HG03520 (cell line): Measurements from ENCODE around the gene ACKR3.

Experiments
- ATAC-seq: cut with Tn5 transposase; IDR thresholded peaks from one replicate; pipeline ENCODE4 v1.9.1; 2021; ENCODE audit warnings: mild to moderate bottlenecking, moderate library complexity; ENCODE audit not compliant: unreplicated experiment

The ACKR3 gene

DNA sequence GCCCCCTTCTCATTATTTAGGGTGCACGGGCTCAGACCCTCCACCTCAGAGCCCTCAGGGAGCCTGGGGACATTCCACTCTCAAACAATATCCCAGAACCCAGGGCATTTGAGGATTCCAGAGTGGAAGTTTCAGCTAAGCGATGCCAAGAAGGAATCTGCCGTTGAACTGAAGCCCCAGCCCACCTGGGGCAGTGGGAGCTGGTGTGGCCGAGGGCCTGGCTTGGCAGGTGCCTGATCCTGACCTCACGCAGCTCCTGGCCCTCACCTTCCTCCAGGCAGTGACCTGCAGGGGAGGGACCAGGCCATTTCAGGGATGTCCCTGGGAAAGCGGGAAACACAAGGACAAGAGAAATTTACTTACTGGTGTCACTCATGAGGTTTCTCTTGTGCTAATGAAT, 58.2 kb downstream of the ACKR3 start:
- ATAC-seq = no peak

DNA sequence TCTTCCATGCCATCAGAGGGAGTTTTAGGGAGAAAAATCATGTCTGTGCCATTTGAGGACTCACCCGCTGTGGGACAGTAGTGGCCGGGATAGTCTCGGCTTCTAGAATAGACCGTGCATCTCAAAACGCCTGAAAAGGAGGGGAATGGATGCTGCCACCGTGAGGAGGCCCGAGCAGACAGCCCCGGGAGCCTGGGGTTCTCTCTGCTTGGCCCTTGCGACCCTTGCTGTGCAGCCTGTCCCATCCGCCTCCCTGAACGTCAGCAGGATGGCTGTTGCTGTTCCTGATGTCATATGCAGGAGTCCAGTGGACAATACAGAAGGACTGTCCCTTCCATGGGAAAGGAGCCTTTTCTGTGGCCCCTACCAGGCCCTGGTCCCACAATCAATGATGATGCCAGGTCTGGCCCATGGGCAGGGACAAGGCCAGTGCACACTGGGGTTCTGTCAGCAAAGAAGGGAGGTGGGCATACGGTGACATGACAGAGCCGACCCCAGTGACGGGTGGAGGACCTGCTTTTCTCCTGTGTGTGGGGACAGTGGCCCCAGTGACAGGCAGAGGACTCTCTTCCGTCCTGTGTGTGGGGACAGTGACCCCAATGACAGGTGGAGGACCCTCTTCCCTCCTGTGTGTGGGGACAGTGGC, 58.8 kb downstream of the ACKR3 start:
- ATAC-seq = no peak

DNA sequence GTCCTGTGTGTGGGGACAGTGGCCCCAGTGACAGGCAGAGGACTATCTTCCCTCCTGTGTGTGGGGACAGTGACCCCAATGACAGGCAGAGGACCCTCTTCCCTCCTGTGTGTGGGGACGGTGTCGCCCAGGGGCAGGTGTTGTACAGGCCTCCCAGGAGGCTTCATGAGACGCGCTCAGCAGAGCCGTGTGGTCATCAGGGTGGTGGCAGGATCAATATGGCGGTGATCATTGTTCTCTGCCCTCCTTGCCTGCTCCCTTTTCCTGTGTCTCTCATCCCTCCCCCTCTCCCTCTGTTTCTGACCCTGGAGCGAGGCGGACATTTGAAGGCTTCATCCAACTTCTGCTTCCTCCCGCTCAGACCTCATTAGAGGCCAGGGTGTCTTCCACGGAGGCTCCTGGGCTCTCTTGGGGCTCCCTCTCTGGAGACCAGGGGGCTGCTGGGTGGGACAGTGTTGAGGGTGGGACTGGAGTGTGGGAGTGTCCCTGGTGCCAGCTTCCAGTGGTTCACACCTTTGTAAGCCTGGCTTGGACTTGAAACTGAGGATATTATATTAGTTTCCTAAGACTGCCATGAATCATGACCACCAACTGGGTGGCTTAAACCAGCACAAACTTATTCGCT, 59.5 kb downstream of the ACKR3 start:
- ATAC-seq = no peak

DNA sequence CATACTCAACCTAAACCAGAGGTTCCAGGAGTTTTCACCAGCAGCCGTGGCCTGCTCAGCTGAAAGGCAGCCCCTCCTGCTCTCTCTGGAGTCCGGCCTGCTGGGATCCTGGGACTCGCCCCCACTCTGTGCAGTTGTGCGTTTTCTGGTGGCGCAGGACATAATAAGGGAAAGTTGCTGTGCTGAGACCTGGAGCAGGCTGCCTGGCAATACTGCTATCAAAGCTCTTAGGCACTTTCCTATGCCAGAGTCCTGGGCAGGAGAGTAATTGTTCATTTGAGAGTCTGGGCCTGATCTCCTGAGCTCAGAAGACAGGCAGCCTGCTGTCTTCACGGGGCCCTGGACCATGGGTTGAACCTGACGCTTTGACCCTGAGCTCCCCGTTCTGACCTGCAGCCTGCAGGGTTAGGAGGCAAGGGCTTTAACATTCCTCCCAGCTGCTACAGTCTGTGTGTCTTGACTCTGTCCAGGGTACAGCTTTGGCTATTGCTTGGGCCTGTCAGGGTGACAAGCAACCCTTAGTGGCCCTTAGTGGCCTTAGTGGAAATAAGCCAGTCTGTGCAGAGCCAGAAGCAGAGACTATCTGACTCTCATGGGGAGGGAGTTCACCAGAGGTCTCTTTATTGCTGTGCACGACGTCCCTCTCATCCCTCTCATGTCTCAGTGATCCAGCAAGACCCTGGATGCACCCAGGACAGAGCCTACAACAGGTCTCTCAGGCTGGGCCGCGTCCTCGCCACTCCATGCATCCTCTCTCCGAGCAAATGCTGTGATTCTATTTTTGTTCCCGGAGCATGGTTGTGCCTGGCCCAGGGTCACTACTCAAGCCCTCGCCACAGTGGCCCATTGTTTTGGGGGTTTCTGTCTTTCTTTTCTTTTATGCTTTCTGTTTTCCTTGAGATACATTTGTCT, 60.6 kb downstream of the ACKR3 start:
- no peak for ATAC-seq

DNA sequence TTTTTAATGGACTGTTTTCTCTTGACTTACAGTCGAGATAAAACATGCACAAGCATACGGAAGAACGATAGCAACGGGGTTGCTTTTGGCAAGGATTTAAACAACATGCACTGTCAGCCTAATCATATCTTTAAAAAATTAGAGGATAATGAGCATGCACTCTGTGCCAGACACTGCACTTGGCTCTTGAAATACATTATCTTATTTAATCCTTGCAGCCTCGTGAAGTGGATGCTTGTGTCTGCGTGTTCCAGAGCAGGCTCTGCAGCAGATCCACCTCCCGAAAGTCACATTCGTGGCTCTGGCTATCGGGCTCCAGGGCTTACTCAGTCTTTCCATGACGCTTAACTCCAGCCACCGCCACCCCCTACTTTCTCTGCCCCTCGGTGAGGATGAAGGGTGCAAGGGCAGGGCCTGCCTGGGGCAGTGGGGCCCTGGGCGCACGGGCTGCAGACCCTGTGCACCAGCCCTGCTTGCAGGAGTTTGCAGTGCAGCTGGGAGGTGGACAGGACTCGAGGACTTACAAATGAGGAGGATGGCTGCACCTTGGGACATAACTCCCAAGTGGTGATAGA, 61.7 kb downstream of the ACKR3 start:
- ATAC-seq = no peak

DNA sequence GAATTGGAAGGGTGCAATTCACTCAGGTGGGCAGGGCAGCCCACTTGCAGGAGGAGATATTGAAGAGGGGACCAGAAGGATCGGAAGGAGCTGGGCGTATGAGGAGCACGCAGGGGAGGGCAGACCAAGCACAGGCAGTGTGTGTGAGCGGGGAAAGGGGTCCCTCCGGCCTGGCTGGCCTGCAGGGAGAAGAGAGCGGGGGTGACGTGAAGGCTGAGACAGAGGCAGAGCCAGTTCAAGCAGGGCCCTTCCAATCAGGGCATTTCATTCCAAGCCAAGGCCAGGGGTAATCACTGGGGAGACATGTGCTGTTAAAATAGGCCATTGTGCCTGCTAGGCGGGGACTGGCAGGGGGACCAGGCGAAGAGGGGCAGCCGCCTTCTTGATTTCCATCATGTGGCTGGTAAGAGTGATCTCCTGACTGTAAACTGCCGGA, 62.2 kb downstream of the ACKR3 start:
- ATAC-seq = no peak
